Muscle of back (tissue), 11 donors: ENCODE data around the gene CST5. TPM values are rescaled to one million over a fixed set of nuclear protein-coding genes. Genes with fewer than 3 reads are reported as not detected.
"Not testable (repeated sequence)": the region's sequence is repeated elsewhere in the genome, so short reads cannot be mapped to it uniquely, and the experiment has no call there.

Source experiments
- DNase-seq, 3 donors: peaks; one replicate each; pipeline versions ENCODE4 v3.0.0 to v3.0.0-alpha.2; 2013
- polyA plus RNA-seq, 10 donors: library from polyadenylated mRNA; unstranded; fragments of 120-200 nt; gene quantifications; one replicate each; pipeline ENCODE4 v1.2.1, GENCODE V29; 2013; ENCODE audit not compliant: insufficient read length in 10 of 10

Gene CST5
- polyA plus RNA-seq, 10 donors = not detected

GRCh38 chr20:23856226-23856625 lies 23.3 kb downstream of the CST5 start:
- DNase-seq = no peak

DNA sequence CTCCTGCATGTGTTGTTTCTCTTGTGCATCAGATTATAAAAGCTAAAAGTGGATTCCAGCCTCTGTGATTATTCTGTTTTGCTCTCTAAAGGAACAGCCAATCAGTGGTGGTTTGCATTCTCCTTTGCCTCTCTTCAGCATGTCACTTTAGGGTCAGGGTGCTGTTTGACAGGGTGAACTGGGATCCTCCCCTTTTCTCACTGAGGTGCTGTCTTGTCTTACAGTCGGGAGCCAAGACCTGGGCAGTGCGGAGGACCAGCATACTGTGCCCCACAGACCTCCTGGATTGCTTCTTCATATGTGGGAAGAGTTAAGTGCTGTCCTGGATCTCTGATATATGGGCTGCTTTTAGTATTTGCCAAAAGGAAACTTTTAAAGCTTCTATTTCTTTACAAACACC lies 37.9 kb downstream of the CST5 start:
- DNase-seq = no peak

DNA sequence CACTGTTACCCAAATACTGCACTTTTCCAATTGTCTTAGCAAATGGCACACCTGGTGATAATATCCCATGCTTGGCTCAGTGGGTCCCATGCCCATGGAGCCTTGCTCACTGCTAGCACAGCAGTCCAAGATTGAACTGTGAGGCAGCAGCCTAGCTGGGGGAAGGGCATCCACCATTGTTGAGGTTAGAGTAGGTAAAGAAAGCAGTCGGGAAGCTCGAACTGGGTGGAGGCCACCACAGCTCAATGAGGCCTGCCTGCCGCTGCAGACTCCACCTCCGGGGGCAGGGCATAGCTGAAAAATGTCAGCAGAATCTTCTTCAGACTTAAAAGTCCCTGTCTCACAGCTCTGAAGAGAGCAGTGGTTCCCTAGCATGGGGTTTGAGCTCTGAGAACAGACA lies 43.8 kb downstream of the CST5 start:
- DNase-seq = no peak

DNA sequence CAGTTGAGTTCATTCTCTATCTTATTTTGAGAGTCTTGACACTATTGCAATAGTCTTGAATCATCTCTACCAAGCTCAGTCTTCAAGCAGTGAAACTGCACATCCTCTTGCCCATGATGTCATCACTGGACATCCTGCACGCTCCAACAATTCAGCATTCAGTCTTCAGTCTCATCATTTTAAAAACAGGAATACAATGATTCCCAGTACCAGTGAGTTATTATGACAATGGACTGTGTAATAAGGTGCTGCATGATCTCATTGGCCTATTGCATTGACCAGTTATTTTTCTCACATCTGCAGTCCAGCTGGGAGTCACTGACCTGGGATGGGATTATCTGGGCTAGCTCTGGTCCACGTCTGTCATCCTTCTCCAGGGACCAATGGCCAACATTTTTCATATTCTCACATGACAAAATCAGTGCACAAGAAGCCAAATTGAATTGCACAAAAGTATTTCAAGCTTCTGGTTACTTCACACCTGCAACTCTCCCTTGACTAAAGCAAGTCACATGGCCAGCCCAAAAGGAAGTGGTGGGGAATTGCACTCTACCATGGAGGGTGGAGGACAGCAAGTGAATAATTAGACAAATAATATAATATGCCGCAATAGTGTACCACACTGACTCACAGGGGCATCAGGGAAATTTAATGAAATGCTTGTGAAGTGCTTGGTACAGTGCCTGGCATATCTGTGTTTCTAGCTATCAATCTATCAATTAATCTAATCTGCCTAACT lies 46.6 kb downstream of the CST5 start:
- DNase-seq = no peak

GRCh38 chr20:23831961-23832360 lies 47.6 kb downstream of the CST5 start:
- DNase-seq = not testable (repeated sequence)

DNA sequence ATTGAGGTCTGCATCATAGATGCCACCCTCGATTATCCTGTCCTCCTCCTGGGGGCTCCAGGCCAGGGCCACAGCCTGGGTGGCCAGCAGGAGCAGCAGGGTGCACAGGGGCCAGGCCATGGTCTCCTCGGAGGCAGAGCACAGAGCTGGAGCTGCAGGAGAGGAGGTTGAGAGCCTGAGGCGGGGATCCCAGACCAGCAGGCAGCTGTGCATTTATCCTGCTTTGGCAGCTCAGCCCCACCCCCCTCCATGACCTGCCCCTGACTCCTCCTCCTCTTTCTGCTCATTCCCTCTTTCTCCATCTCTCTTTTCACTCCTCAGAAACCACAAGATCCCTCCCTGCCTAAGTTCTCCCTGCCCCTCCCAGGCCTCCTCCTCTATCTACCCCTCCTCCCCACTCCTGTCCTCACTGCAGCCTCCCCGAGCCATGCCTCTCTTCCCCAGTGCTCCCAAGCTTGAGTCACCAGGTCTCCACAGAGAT lies 53.0 kb downstream of the CST5 start, which contains the start of gene CST2:
Gene CST2, minus strand, starts transcription at position 189 of the 481 bp plus-strand sequence. Its CDS starts 69 bp downstream, at position 120.
- peak in 1 of 3 donors; percentile 5 for DNase-seq

Other genes with a start within 250 kb of the CST5 start
- gene CST3, start 241.8 kb downstream of the CST5 start, polyA plus RNA-seq = 100 to 1,000 TPM in 6 of 10 donors, 10 to 100 TPM in 4; 80.6 to 155 (median 110) TPM
- gene CST4, start 190.7 kb downstream of the CST5 start, polyA plus RNA-seq = not detected
- gene CST1, start 128.8 kb downstream of the CST5 start, polyA plus RNA-seq = not detected
- under 1 TPM in 1 of 10 donors, not detected in 9; 0.17 TPM for gene CST2, start 53.0 kb downstream of the CST5 start, polyA plus RNA-seq
- gene GGTLC1, start 109.0 kb upstream of the CST5 start, polyA plus RNA-seq = not detected